H9 (cell line): Measurements from ENCODE around the gene ICAM2. TPM values are rescaled to one million over a fixed set of nuclear protein-coding genes. Genes with fewer than 3 reads are reported as not detected.

Source experiments
- DNase-seq: peaks from one replicate; pipeline ENCODE4 v3.0.0-alpha.2; 2017
- H2AFZ ChIP-seq: one replicate; pipeline ENCODE4 v1.6.1; 2013; ENCODE audit warnings: mild to moderate bottlenecking, low read length, control low read depth, moderate library complexity
- H2AK5ac ChIP-seq: 2 replicates; pipeline ENCODE4 v1.6.1; 2013; ENCODE audit warnings: low read length, control low read depth, mixed read lengths; ENCODE audit not compliant: insufficient read length
- H2BK120ac ChIP-seq: one replicate; pipeline ENCODE4 v1.6.1; 2013; ENCODE audit warnings: low read depth, mild to moderate bottlenecking, low read length, control low read depth, inconsistent platforms; ENCODE audit not compliant: poor library complexity, severe bottlenecking
- H2BK12ac ChIP-seq: 2 replicates; pipeline ENCODE4 v1.6.1; 2013; ENCODE audit warnings: low read length, control low read depth, mixed read lengths, low read depth; ENCODE audit not compliant: insufficient read length
- H2BK15ac ChIP-seq: 2 replicates; pipeline ENCODE4 v1.6.1; 2013; ENCODE audit warnings: low read depth, low read length, control low read depth
- H2BK20ac ChIP-seq: one replicate; pipeline ENCODE4 v1.6.1; 2013; ENCODE audit warnings: low read depth, mild to moderate bottlenecking, low read length, control low read depth, inconsistent platforms; ENCODE audit not compliant: poor library complexity, severe bottlenecking
- H2BK5ac ChIP-seq: 2 replicates; pipeline ENCODE4 v1.6.1; 2013; ENCODE audit warnings: low read length, control low read depth, mixed read lengths; ENCODE audit not compliant: insufficient read length
- H3K14ac ChIP-seq: 2 replicates; pipeline ENCODE4 v1.6.1; 2013; ENCODE audit warnings: low read length, control low read depth; ENCODE audit not compliant: insufficient read depth
- H3K18ac ChIP-seq: 2 replicates; pipeline ENCODE4 v1.6.1; 2013; ENCODE audit warnings: low read depth, mild to moderate bottlenecking, mixed read lengths, low read length, control low read depth; ENCODE audit not compliant: insufficient read length
- H3K23ac ChIP-seq: 2 replicates; pipeline ENCODE4 v1.6.1; 2013; ENCODE audit warnings: low read length, control low read depth, mixed read lengths, low read depth; ENCODE audit not compliant: insufficient read length
- H3K23me2 ChIP-seq: 2 replicates; pipeline ENCODE4 v1.6.1; 2013; ENCODE audit warnings: low read depth, mild to moderate bottlenecking, mixed read lengths, low read length, control low read depth; ENCODE audit not compliant: insufficient read length, poor library complexity, severe bottlenecking
- H3K27ac ChIP-seq: 2 replicates; pipeline ENCODE4 v1.5.1; 2013; ENCODE audit warnings: low read length, control low read depth, mixed read lengths, low read depth; ENCODE audit not compliant: insufficient read length
- H3K27me3 ChIP-seq: 2 replicates; pipeline ENCODE4 v1.6.1; 2013; ENCODE audit warnings: low read length, control low read depth, inconsistent platforms; ENCODE audit not compliant: insufficient read depth
- H3K4ac ChIP-seq: 2 replicates; pipeline ENCODE4 v1.6.1; 2013; ENCODE audit warnings: low read depth, mild to moderate bottlenecking, control low read depth, inconsistent platforms, low read length, moderate library complexity
- H3K4me1 ChIP-seq: 2 replicates; pipeline ENCODE4 v1.6.1; 2013; ENCODE audit warnings: low read length, control low read depth, inconsistent platforms; ENCODE audit not compliant: insufficient read depth
- H3K4me2 ChIP-seq: 2 replicates; pipeline ENCODE4 v1.6.1; 2013; ENCODE audit warnings: low read length, control low read depth, mixed read lengths; ENCODE audit not compliant: insufficient read length, insufficient read depth
- H3K56ac ChIP-seq: 2 replicates; pipeline ENCODE4 v1.6.1; 2013; ENCODE audit warnings: low read depth, mild to moderate bottlenecking, mixed read lengths, low read length, control low read depth; ENCODE audit not compliant: insufficient read length
- H3K79me1 ChIP-seq: 2 replicates; pipeline ENCODE4 v1.6.1; 2013; ENCODE audit warnings: low read depth, mild to moderate bottlenecking, moderate library complexity, low read length, control low read depth, inconsistent platforms; ENCODE audit not compliant: insufficient read depth, poor library complexity, severe bottlenecking
- H3K79me2 ChIP-seq: 2 replicates; pipeline ENCODE4 v1.6.1; 2013; ENCODE audit warnings: low read length, control low read depth, inconsistent platforms; ENCODE audit not compliant: insufficient read depth
- H3K9ac ChIP-seq: 2 replicates; pipeline ENCODE4 v1.6.1; 2013; ENCODE audit warnings: low read length, control low read depth, mixed read lengths; ENCODE audit not compliant: insufficient read length; ENCODE audit errors: extremely low read depth
- H3K9me3 ChIP-seq: one replicate; pipeline ENCODE4 v1.6.1; 2013; ENCODE audit warnings: low read depth, low read length, inconsistent platforms; ENCODE audit not compliant: control insufficient read depth
- H3T11ph ChIP-seq: one replicate; pipeline ENCODE4 v1.6.1; 2013; ENCODE audit warnings: mild to moderate bottlenecking, low read length, control low read depth, inconsistent platforms
- H4K20me1 ChIP-seq: one replicate; pipeline ENCODE4 v1.6.1; 2013; ENCODE audit not compliant: control insufficient read depth, insufficient read length, insufficient read depth
- H4K5ac ChIP-seq: 2 replicates; pipeline ENCODE4 v1.6.1; 2013; ENCODE audit warnings: low read depth, mild to moderate bottlenecking, mixed read lengths, low read length, control low read depth; ENCODE audit not compliant: insufficient read length
- H4K8ac ChIP-seq: replicated peaks from 2 replicates; pipeline ENCODE4 v1.6.1; 2013; ENCODE audit warnings: low read length, control low read depth, mixed read lengths, low read depth; ENCODE audit not compliant: insufficient read length
- H4K91ac ChIP-seq: 2 replicates; pipeline ENCODE4 v1.6.1; 2013; ENCODE audit warnings: low read depth, mild to moderate bottlenecking, moderate library complexity, mixed read lengths, low read length, control low read depth; ENCODE audit not compliant: insufficient read length
- H3K27ac Mint-ChIP-seq, 3 experiments: 2 replicates in 2 of 3; 3 replicates in 1 of 3; pipeline ENCODE4 v1.8.0; 2020 to 2021; ENCODE audit warnings: mixed read lengths in 3 of 3, mild to moderate bottlenecking in 1 of 3, moderate library complexity in 1 of 3
- H3K27me3 Mint-ChIP-seq: 2 replicates; pipeline ENCODE4 v1.8.0; 2021; ENCODE audit warnings: low read depth, mild to moderate bottlenecking, moderate library complexity, mixed read lengths
- H3K36me3 Mint-ChIP-seq, 3 experiments: 2 replicates in 2 of 3; 3 replicates in 1 of 3; pipeline ENCODE4 v1.8.0; 2020 to 2021; ENCODE audit warnings: low read depth in 3 of 3, mixed read lengths in 3 of 3; ENCODE audit not compliant: insufficient read depth in 1 of 3
- H3K4me1 Mint-ChIP-seq, 2 experiments: 2 replicates each; pipeline ENCODE4 v1.8.0; 2020; ENCODE audit warnings: mixed read lengths in 2 of 2
- H3K4me3 Mint-ChIP-seq, 2 experiments: 2 replicates in 1 of 2; 3 replicates in 1 of 2; pipeline ENCODE4 v1.8.0; 2020 to 2021; ENCODE audit warnings: mild to moderate bottlenecking in 2 of 2, mixed read lengths in 2 of 2, moderate library complexity in 1 of 2
- H3K9me3 Mint-ChIP-seq, 2 experiments: 2 replicates in 1 of 2; 3 replicates in 1 of 2; pipeline ENCODE4 v1.8.0; 2020; ENCODE audit warnings: mild to moderate bottlenecking in 2 of 2, mixed read lengths in 2 of 2, moderate library complexity in 1 of 2
- WGBS: extraction: QIAGEN DNeasy Blood & Tissue Kit; methylation state at CpG from one replicate; pipeline ENCODE4 v1.1.7; 2013; ENCODE audit warnings: missing lambda C conversion rate, low lambda C conversion rate, mixed read lengths; ENCODE audit not compliant: insufficient read length; ENCODE audit errors: extremely low coverage; 5-methylcytosine and 5-hydroxymethylcytosine counted together
- total RNA-seq: library from RNA; stranded (reverse); gene quantifications from 2 replicates; pipeline ENCODE4 v1.2.1, GENCODE V29; 2021
- TF ChIP-seq, protein P1 (sequence below): fragments of 200-600 bp; sonication (generic); conservative IDR thresholded peaks from 3 replicates; pipeline ENCODE4 v1.8.0; 2021; ENCODE audit warnings: antibody characterized with exemption, mild to moderate bottlenecking

Gene ICAM2
- total RNA-seq, 1 experiment from 2014 or later: 0.28 TPM

DNA sequence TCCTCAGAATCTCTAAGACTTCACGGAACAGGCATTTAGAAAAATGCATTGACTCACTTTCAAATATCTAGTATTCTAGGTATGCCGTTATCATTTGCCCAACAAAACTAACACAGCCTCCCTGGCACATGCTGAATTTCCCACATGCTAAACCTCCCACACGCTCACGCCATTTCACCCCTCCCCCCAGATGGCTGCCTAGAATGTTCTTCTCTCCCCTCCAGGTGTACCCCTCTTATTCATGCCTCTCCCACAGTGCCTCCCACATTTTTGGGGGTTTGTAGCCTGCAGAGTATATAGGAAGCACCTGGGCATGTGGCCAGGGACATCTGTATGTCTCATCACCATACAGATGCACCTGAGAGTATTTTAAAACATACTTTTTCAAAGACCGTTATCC, 38.2 kb upstream of the ICAM2 start:
- no peak overlapping the region for H3K4me3 Mint-ChIP-seq
- no peak overlapping the region for H4K8ac ChIP-seq
- peaks cover 0 to 15% (median 4%) of the 10 kb centered on the region in 3 experiments; a peak in 6 of 7 replicates for H3K36me3 Mint-ChIP-seq
- no peak overlapping the region for H3K4me2 ChIP-seq
- no peak overlapping the region for H3K14ac ChIP-seq
- no peak overlapping the region for H2BK120ac ChIP-seq
- H2BK12ac ChIP-seq: no peak overlapping the region
- no peak overlapping the region for H3K4ac ChIP-seq
- H3K9me3 Mint-ChIP-seq: no peaks in the 10 kb centered on the region
- H3K4me1 ChIP-seq: peaks cover 6% of the 10 kb centered on the region; the same call in 1 of the 2 replicates
- no peak overlapping the region for H2BK5ac ChIP-seq
- H2BK20ac ChIP-seq: no peak overlapping the region
- no peak overlapping the region for H4K91ac ChIP-seq
- no peak overlapping the region for H3K18ac ChIP-seq
- no peaks in the 10 kb centered on the region for H3K23me2 ChIP-seq
- H3K27ac Mint-ChIP-seq: no peak overlapping the region
- H3K4me1 Mint-ChIP-seq: peaks cover 21% of the 10 kb centered on the region in 2 experiments
- no peaks in the 10 kb centered on the region for H3K27me3 ChIP-seq
- TF ChIP-seq, protein P1, sequence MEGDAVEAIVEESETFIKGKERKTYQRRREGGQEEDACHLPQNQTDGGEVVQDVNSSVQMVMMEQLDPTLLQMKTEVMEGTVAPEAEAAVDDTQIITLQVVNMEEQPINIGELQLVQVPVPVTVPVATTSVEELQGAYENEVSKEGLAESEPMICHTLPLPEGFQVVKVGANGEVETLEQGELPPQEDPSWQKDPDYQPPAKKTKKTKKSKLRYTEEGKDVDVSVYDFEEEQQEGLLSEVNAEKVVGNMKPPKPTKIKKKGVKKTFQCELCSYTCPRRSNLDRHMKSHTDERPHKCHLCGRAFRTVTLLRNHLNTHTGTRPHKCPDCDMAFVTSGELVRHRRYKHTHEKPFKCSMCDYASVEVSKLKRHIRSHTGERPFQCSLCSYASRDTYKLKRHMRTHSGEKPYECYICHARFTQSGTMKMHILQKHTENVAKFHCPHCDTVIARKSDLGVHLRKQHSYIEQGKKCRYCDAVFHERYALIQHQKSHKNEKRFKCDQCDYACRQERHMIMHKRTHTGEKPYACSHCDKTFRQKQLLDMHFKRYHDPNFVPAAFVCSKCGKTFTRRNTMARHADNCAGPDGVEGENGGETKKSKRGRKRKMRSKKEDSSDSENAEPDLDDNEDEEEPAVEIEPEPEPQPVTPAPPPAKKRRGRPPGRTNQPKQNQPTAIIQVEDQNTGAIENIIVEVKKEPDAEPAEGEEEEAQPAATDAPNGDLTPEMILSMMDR: no peak
- no peak overlapping the region for H3K23ac ChIP-seq
- no peak overlapping the region for H3K27ac ChIP-seq
- H2AFZ ChIP-seq: no peak overlapping the region
- no peak overlapping the region for H2AK5ac ChIP-seq
- WGBS: no CpG with 5 or more reads among the region's 5 CpGs
- no peaks in the 10 kb centered on the region for H4K20me1 ChIP-seq
- H3K79me1 ChIP-seq: no peaks in the 10 kb centered on the region
- H3K9ac ChIP-seq: no peak overlapping the region
- H3K79me2 ChIP-seq: no peaks in the 10 kb centered on the region
- no peaks in the 10 kb centered on the region for H3K27me3 Mint-ChIP-seq
- no peaks in the 10 kb centered on the region for H3K9me3 ChIP-seq
- H3K56ac ChIP-seq: no peak overlapping the region
- no peak for DNase-seq
- no peak overlapping the region for H2BK15ac ChIP-seq
- no peak overlapping the region for H4K5ac ChIP-seq
- H3T11ph ChIP-seq: no peak overlapping the region
